HEK293 (cell line): ENCODE results near the gene RIMS4.

Experiments used
- GLIS2 ChIP-seq: fragments of 450-650 bp; formaldehyde crosslinking; IDR thresholded peaks from 2 replicates; pipeline ENCODE4 v1.5.1; 2016; ENCODE audit warnings: missing biosample characterization, missing genetic modification characterization
- HOXA7 ChIP-seq: sonication (generic); formaldehyde crosslinking; IDR thresholded peaks from 2 replicates; pipeline ENCODE4 v1.8.1; 2022; ENCODE audit warnings: missing genetic modification reagents, borderline replicate concordance
- HOXC10 ChIP-seq: sonication (generic); formaldehyde crosslinking; IDR thresholded peaks from 2 replicates; pipeline ENCODE4 v1.8.1; 2023; ENCODE audit warnings: mild to moderate bottlenecking, missing genetic modification reagents
- KLF10 ChIP-seq: fragments of 450-650 bp; IDR thresholded peaks from 2 replicates; pipeline ENCODE4 v1.5.1; 2018; ENCODE audit warnings: missing biosample characterization, mild to moderate bottlenecking, missing genetic modification characterization
- MEIS1 ChIP-seq: sonication (generic); formaldehyde crosslinking; IDR thresholded peaks from 2 replicates; pipeline ENCODE4 v1.8.1; 2022; ENCODE audit warnings: missing genetic modification reagents, mild to moderate bottlenecking, borderline replicate concordance
- MYNN ChIP-seq: fragments of 450-650 bp; formaldehyde crosslinking; IDR thresholded peaks from 2 replicates; pipeline ENCODE4 v1.5.1; 2016; ENCODE audit warnings: missing biosample characterization, missing genetic modification characterization, borderline replicate concordance
- OSR2 ChIP-seq: fragments of 450-650 bp; formaldehyde crosslinking; IDR thresholded peaks from 2 replicates; pipeline ENCODE4 v1.5.1; 2016; ENCODE audit warnings: missing biosample characterization, missing genetic modification characterization
- PRDM1 ChIP-seq: fragments of 450-650 bp; formaldehyde crosslinking; IDR thresholded peaks from 2 replicates; pipeline ENCODE4; 2016; ENCODE audit warnings: missing biosample characterization, missing genetic modification characterization
- REPIN1 ChIP-seq: fragments of 450-650 bp; formaldehyde crosslinking; IDR thresholded peaks from 2 replicates; pipeline ENCODE4 v1.5.1; 2017; ENCODE audit warnings: missing biosample characterization, missing genetic modification characterization, low read depth
- SP3 ChIP-seq: fragments of 450-650 bp; formaldehyde crosslinking; IDR thresholded peaks from 2 replicates; pipeline ENCODE4 v1.5.1; 2016; ENCODE audit warnings: missing biosample characterization, missing genetic modification characterization
- ZBTB7A ChIP-seq: fragments of 450-650 bp; formaldehyde crosslinking; IDR thresholded peaks from 2 replicates; pipeline ENCODE4 v1.5.1; 2016; ENCODE audit warnings: low read depth, missing biosample characterization, missing genetic modification characterization
- ZNF184 ChIP-seq: fragments of 450-650 bp; IDR thresholded peaks from 2 replicates; pipeline ENCODE4 v1.5.1; 2018; ENCODE audit warnings: missing biosample characterization, mild to moderate bottlenecking, missing genetic modification characterization
- ZNF211 ChIP-seq: fragments of 450-650 bp; formaldehyde crosslinking; IDR thresholded peaks from 2 replicates; pipeline ENCODE4 v1.5.1; 2016; ENCODE audit warnings: low read depth, missing biosample characterization, missing genetic modification characterization
- ZNF214 ChIP-seq: fragments of 450-650 bp; formaldehyde crosslinking; IDR thresholded peaks from 2 replicates; pipeline ENCODE4 v1.5.1; 2017; ENCODE audit warnings: missing biosample characterization, mild to moderate bottlenecking, missing genetic modification characterization, borderline replicate concordance
- ZNF280C ChIP-seq: fragments of 450-650 bp; formaldehyde crosslinking; IDR thresholded peaks from 2 replicates; pipeline ENCODE4 v1.5.1; 2016; ENCODE audit warnings: missing biosample characterization, missing genetic modification characterization
- ZNF311 ChIP-seq: fragments of 450-650 bp; formaldehyde crosslinking; IDR thresholded peaks from 2 replicates; pipeline ENCODE4 v1.5.1; 2017; ENCODE audit warnings: missing biosample characterization, missing genetic modification characterization, borderline replicate concordance
- ZNF366 ChIP-seq: fragments of 450-650 bp; formaldehyde crosslinking; conservative IDR thresholded peaks from 2 replicates; pipeline ENCODE4 v1.5.1; 2016; ENCODE audit warnings: missing biosample characterization, missing genetic modification characterization
- ZNF416 ChIP-seq: fragments of 450-650 bp; formaldehyde crosslinking; IDR thresholded peaks from 2 replicates; pipeline ENCODE4 v1.5.1; 2016; ENCODE audit warnings: missing biosample characterization, missing genetic modification characterization
- ZNF423 ChIP-seq: fragments of 450-650 bp; formaldehyde crosslinking; IDR thresholded peaks from 2 replicates; pipeline ENCODE4 v1.5.1; 2016; ENCODE audit warnings: missing biosample characterization, missing genetic modification characterization
- ZNF558 ChIP-seq: fragments of 450-650 bp; formaldehyde crosslinking; IDR thresholded peaks from 2 replicates; pipeline ENCODE4 v1.5.1; 2016; ENCODE audit warnings: missing biosample characterization, missing genetic modification characterization
- ZNF571 ChIP-seq: fragments of 450-650 bp; formaldehyde crosslinking; IDR thresholded peaks from 2 replicates; pipeline ENCODE4 v1.5.0; 2017; ENCODE audit warnings: missing biosample characterization, missing genetic modification characterization
- ZNF677 ChIP-seq: fragments of 450-650 bp; IDR thresholded peaks from 2 replicates; pipeline ENCODE4 v1.5.0; 2018; ENCODE audit warnings: missing biosample characterization, mild to moderate bottlenecking, missing genetic modification characterization, moderate library complexity
- ZNF707 ChIP-seq: fragments of 450-650 bp; formaldehyde crosslinking; IDR thresholded peaks from 2 replicates; pipeline ENCODE4 v1.5.1; 2016; ENCODE audit warnings: missing biosample characterization, missing genetic modification characterization
- ZNF747 ChIP-seq: fragments of 450-650 bp; formaldehyde crosslinking; IDR thresholded peaks from 2 replicates; pipeline ENCODE4 v1.5.1; 2016; ENCODE audit warnings: missing biosample characterization, missing genetic modification characterization
- ZNF76 ChIP-seq: fragments of 450-650 bp; formaldehyde crosslinking; IDR thresholded peaks from 2 replicates; pipeline ENCODE4; 2016; ENCODE audit warnings: low read depth, missing biosample characterization, missing genetic modification characterization, borderline replicate concordance
- ZNF791 ChIP-seq: fragments of 450-650 bp; formaldehyde crosslinking; IDR thresholded peaks from 2 replicates; pipeline ENCODE4 v1.5.1; 2016; ENCODE audit warnings: missing biosample characterization, missing genetic modification characterization
- ZNF830 ChIP-seq: fragments of 450-650 bp; IDR thresholded peaks from 2 replicates; pipeline ENCODE4 v1.5.0; 2018; ENCODE audit warnings: missing biosample characterization, missing genetic modification characterization, low read depth, mild to moderate bottlenecking, moderate library complexity
- ZSCAN16 ChIP-seq: fragments of 450-650 bp; formaldehyde crosslinking; IDR thresholded peaks from 2 replicates; pipeline ENCODE4 v1.5.1; 2016; ENCODE audit warnings: missing biosample characterization, missing genetic modification characterization
- TF ChIP-seq, protein P1 (sequence below): fragments of 450-650 bp; formaldehyde crosslinking; IDR thresholded peaks from 2 replicates; pipeline ENCODE4 v1.5.1; 2016; ENCODE audit warnings: missing biosample characterization, missing genetic modification characterization
- TF ChIP-seq, protein P2 (sequence below): fragments of 450-650 bp; formaldehyde crosslinking; IDR thresholded peaks from 2 replicates; pipeline ENCODE4 v1.5.1; 2016; ENCODE audit warnings: missing biosample characterization, missing genetic modification characterization
- TF ChIP-seq, protein P3 (sequence below): fragments of 450-650 bp; formaldehyde crosslinking; IDR thresholded peaks from 2 replicates; pipeline ENCODE4 v1.5.1; 2016; ENCODE audit warnings: missing biosample characterization, missing genetic modification characterization, low read depth
- TF ChIP-seq, protein P4 (sequence below): fragments of 450-650 bp; formaldehyde crosslinking; IDR thresholded peaks from 2 replicates; pipeline ENCODE4 v1.5.1; 2017; ENCODE audit warnings: missing biosample characterization, missing genetic modification characterization

The RIMS4 gene

GRCh38 chr20:44829688-44830087, 19.3 kb upstream of the RIMS4 start (continued):
- 0 out of 2 replicates have a peak, but pooled peaks have one; percentile 21 for TF ChIP-seq ZNF184 (tag by site-specific recombination)
- TF ChIP-seq ZNF311 (tag by site-specific recombination): no peak
- peak; percentile 79 for TF ChIP-seq OSR2 (tag by site-specific recombination)
- TF ChIP-seq ZNF558 (tag by site-specific recombination): peak; percentile 57; the same call in 1 of the 2 replicates
- TF ChIP-seq ZNF747 (tag by site-specific recombination): no peak
- TF ChIP-seq, protein P1, sequence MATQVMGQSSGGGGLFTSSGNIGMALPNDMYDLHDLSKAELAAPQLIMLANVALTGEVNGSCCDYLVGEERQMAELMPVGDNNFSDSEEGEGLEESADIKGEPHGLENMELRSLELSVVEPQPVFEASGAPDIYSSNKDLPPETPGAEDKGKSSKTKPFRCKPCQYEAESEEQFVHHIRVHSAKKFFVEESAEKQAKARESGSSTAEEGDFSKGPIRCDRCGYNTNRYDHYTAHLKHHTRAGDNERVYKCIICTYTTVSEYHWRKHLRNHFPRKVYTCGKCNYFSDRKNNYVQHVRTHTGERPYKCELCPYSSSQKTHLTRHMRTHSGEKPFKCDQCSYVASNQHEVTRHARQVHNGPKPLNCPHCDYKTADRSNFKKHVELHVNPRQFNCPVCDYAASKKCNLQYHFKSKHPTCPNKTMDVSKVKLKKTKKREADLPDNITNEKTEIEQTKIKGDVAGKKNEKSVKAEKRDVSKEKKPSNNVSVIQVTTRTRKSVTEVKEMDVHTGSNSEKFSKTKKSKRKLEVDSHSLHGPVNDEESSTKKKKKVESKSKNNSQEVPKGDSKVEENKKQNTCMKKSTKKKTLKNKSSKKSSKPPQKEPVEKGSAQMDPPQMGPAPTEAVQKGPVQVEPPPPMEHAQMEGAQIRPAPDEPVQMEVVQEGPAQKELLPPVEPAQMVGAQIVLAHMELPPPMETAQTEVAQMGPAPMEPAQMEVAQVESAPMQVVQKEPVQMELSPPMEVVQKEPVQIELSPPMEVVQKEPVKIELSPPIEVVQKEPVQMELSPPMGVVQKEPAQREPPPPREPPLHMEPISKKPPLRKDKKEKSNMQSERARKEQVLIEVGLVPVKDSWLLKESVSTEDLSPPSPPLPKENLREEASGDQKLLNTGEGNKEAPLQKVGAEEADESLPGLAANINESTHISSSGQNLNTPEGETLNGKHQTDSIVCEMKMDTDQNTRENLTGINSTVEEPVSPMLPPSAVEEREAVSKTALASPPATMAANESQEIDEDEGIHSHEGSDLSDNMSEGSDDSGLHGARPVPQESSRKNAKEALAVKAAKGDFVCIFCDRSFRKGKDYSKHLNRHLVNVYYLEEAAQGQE (tag by site-specific recombination): no peak
- no peak for TF ChIP-seq ZNF571 (tag by site-specific recombination)
- TF ChIP-seq ZNF416: no peak
- no peak for TF ChIP-seq PRDM1
- no peak for TF ChIP-seq GLIS2 (tag by site-specific recombination)
- TF ChIP-seq ZNF791 (tag by site-specific recombination): no peak
- no peak for TF ChIP-seq ZNF830 (tag by site-specific recombination)
- no peak for TF ChIP-seq MYNN (tag by site-specific recombination)
- TF ChIP-seq ZNF214: no peak
- TF ChIP-seq, protein P2, sequence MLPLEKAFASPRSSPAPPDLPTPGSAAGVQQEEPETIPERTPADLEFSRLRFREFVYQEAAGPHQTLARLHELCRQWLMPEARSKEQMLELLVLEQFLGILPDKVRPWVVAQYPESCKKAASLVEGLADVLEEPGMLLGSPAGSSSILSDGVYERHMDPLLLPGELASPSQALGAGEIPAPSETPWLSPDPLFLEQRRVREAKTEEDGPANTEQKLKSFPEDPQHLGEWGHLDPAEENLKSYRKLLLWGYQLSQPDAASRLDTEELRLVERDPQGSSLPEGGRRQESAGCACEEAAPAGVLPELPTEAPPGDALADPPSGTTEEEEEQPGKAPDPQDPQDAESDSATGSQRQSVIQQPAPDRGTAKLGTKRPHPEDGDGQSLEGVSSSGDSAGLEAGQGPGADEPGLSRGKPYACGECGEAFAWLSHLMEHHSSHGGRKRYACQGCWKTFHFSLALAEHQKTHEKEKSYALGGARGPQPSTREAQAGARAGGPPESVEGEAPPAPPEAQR (tag by site-specific recombination): no peak
- no peak for TF ChIP-seq REPIN1 (tag by site-specific recombination)
- TF ChIP-seq ZNF707 (tag by site-specific recombination): no peak
- peak; percentile 80 for TF ChIP-seq ZNF366 (tag by site-specific recombination)
- TF ChIP-seq ZSCAN16 (tag by site-specific recombination): no peak
- no peak for TF ChIP-seq ZBTB7A (tag by site-specific recombination)
- TF ChIP-seq HOXC10: no peak
- TF ChIP-seq, protein P3, sequence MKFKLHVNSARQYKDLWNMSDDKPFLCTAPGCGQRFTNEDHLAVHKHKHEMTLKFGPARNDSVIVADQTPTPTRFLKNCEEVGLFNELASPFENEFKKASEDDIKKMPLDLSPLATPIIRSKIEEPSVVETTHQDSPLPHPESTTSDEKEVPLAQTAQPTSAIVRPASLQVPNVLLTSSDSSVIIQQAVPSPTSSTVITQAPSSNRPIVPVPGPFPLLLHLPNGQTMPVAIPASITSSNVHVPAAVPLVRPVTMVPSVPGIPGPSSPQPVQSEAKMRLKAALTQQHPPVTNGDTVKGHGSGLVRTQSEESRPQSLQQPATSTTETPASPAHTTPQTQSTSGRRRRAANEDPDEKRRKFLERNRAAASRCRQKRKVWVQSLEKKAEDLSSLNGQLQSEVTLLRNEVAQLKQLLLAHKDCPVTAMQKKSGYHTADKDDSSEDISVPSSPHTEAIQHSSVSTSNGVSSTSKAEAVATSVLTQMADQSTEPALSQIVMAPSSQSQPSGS (tag by site-specific recombination): peak; percentile 93
- TF ChIP-seq, protein P4, sequence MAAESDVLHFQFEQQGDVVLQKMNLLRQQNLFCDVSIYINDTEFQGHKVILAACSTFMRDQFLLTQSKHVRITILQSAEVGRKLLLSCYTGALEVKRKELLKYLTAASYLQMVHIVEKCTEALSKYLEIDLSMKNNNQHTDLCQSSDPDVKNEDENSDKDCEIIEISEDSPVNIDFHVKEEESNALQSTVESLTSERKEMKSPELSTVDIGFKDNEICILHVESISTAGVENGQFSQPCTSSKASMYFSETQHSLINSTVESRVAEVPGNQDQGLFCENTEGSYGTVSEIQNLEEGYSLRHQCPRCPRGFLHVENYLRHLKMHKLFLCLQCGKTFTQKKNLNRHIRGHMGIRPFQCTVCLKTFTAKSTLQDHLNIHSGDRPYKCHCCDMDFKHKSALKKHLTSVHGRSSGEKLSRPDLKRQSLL (tag by site-specific recombination): no peak
- no peak for TF ChIP-seq MEIS1 (CRISPR knock-in tag)
- TF ChIP-seq ZNF76: no peak
- TF ChIP-seq ZNF280C (tag by site-specific recombination): no peak
- TF ChIP-seq HOXA7 (CRISPR knock-in tag): no peak
- TF ChIP-seq ZNF423 (tag by site-specific recombination): no peak
- TF ChIP-seq KLF10 (tag by site-specific recombination): no peak
- TF ChIP-seq SP3 (tag by site-specific recombination): no peak
- no peak for TF ChIP-seq ZNF677 (tag by site-specific recombination)
- no peak for TF ChIP-seq ZNF211
